HG02678 (cell line): ENCODE results near the gene ACOXL.

Experiments
- ATAC-seq: cut with Tn5 transposase; IDR thresholded peaks from one replicate; pipeline ENCODE4 v1.9.1; 2021; ENCODE audit warnings: mild to moderate bottlenecking, moderate library complexity; ENCODE audit not compliant: unreplicated experiment

ACOXL gene

DNA sequence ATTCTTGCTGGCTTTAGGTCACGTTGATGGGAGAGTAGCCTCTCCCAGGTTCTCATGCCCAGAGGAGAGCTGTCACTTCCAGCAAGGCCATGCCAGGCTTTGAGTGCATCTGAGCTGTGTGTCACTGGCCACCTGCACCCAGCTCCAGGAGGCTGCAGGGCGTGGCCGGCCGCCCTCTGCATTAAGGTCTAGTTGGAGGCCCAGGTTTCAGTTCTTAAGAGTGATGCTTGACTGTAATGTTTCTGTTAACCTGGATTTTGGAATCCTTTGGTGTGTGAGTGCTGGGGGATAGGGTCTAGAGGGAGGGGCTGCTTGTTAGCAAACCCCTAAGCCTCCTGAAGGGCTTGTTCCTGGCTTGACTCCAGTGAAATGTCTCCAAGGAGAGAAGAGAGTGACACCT, 140.1 kb downstream of the ACOXL start:
- no peak for ATAC-seq

DNA sequence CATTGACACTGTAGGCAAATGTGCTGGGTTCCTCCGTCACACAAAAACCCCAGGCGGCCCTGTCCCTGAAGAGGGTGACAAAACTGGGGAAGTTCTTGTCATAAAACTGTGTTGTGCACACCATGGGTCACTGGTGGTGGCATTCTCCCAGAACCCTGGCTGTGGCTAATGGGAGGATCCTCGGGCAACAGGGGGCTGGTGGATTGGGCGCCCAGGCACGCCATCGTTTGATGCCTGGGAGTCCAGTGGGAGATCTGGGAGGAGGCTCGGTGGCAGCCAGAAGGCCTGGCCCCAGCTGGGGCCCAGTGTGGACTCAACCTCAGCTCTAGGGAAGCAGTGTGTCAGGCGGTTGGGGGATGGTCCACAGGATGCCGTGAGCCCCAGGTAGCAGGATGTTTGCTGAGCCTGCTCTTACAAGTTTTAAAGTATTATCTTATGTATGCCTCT, 140.7 kb downstream of the ACOXL start:
- no peak for ATAC-seq

DNA sequence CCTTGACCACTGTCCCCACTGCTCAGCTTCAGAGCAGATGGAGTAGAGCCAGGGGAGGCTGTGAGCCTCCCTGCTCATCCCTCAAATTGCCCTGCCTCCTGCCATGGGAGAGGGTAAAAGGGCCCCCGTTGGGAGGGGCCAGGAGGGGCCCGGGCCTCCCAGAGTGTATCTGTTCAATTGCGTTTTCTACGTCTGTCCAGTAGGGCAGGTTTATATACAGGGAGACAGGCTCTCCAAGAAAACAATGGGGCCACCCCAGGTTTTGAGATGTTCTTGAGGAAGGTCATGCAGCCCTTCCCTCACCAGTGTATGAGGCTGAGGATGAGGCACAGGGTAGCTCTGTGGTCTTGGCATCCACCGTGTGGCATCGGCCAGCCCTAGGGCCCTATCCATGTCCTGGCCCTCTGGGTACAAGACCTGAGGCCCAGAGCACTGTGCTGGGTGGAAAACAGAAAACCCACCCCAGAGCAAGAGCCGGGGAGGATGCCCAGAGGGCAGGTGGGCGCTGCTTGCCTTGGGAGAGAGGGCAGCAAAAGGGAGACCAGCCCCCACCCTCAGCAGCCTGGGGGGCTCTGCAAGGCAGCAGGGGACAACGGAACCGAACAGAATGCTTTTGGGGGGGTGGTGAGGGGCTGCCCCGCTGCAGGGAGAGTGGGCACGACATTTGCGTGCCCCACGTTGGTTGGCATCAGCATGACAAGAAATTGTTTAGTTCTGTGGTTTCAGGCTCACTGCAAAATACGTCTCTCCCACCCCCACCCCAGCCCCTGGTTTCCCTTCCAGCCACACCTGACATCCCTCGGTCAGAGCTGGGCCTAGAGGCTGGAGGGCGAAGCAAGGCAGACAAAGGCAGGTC, 141.5 kb downstream of the ACOXL start:
- no peak for ATAC-seq

DNA sequence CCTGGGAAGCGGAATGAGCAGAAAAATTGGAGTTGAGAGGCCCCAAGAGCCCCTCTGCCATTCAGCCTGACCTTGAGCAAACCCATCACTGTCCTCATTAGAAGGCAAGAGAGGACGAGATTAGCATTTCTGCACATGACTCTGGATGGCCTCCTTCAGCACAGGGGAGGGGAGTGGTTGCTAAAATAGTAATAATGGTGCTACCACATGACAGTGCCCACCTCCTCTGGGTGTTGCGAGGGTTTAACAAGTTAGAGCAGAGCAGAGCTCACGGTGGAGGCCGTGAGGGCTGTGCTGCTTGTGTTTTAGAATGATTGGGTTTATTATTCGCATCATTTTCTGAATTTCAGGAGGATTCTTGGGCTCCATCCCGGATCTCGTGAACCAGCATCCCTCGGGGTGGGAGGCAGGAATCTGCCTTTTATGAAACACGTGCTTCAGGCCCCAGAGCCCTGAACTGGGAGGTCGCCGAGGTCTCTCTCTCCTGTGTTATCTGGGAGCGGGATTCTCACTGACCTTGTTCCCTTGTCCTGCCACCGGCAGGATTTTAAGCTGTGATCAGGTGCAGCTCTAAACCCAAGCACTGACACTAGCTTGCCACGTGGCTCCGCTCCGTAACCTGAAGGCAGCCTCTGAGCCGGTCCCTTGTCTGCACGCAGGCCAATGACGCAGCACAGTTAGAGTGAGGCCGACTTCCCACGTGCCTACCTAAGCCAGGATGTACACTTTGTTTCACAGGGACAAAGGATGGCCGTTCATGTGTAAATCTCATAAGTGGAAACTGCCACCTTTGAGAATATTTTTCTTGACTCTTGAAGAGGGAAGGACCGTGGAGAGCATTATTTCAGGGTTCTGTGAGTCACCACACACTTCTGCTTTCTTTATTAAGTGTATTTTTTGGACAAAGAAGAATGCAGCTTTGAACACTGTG, 142.3 kb downstream of the ACOXL start:
- no peak for ATAC-seq

DNA sequence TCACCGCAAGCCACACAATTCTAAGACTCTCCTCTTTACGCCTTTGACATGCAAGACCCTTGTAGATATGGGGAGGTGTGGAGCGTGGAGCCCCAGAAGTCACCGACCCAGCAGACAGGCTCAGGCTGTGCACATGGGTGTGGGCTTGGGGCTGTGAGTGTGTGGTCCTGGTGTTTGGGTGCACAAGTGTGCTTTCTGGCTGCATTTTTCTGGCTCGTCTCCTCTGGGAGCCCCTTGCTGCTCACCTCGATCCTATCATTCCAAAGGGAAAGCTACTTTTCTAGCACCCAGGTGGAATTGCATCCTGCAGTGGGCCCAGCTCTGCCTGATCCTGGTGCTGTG, 143.0 kb downstream of the ACOXL start:
- ATAC-seq, result no peak

DNA sequence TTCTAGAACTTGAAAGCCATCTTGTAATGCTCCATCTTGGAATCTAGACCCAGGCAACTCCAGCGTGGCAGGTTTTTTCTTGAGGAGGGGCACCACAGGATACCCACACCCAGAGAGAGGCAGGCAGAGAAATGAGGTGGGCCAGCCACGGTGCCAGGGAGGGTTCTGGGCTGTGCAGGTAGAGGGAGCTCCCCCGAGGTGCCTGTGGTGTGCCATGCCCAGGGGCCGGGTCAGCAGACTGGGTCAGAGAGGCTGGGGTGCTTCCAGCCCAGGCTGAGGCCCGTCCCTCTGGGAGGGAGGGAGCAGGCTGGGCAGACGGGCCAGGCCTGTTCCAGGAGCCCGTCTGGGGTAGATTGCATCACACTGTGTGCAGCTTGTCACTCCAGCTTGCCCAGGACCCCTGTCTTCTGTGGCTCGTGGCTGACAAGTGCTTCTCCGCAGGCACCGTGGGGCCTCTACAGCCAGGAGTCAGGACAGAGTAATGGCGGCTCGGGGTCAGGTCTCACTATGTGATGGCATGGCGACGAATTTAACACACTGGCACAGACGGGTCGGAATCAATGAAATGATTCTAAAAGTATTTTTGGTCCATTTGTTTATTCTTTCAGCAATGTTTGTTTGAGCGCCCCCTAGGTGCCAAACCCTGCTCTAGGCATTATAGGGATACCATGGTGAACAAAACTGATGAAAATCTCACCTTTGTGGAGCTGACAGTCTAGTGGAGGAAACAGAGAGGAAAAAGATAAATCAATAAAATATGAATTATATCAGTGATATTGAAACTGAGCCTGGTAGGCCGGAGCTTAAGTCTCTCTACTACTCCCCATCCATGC, 144.0 kb downstream of the ACOXL start:
- ATAC-seq, result no peak

DNA sequence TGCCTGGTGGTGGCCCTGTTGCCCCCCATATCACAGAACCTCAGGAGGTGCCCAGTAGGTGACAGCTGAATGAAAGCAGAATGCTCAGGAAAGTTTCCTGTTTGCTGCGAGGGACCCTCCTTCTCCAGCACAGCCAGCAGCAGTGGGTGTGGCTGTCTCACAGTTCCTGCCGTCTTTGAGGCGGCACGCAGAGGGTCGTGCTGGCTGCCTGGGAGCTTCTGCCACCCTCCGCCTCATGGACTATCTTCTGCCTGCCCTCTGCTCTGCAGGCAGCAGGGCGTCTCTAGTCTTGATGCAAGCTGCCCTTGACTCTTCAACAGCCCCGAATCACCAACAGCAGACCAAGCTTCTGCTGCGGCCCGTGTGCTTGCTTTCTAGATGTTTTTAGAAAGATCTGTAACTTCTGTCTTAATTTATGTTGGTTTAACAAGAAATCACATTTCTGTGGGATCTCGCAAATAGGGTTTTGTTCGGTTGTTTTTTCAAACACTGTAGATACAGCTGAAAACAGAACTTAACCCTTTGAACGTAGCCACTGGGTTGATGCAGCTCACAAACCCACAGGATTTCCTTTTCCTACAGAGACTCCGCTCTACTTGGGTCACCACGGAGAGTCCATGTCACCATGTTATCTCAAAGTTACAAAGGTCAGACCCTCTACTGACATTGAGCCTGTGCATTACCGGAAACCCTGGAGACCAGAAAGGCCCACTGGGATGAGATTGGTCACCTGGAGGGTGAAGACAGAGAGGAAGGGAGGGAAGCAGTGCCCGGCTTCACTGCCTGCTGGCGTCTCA, 144.9 kb downstream of the ACOXL start:
- no peak for ATAC-seq

DNA sequence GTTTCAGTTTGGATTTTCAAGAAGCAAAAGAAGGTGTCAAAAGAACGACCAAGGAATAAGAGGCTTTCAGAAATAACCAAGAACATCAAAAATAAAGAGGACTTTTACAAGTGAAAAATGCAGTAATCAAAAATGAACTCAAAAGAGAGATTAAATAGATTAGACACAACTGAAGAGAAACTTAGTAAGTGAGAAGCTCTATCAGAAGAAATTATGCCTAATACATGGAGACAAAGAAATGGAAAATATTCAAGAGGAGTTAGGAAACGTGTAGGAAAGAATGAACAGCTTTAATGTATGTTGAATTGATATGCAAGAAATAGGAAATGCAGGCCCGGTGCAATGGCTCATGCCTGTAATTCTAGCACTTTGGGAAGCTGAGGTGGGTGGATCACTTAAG, 145.8 kb downstream of the ACOXL start:
- ATAC-seq, result no peak

DNA sequence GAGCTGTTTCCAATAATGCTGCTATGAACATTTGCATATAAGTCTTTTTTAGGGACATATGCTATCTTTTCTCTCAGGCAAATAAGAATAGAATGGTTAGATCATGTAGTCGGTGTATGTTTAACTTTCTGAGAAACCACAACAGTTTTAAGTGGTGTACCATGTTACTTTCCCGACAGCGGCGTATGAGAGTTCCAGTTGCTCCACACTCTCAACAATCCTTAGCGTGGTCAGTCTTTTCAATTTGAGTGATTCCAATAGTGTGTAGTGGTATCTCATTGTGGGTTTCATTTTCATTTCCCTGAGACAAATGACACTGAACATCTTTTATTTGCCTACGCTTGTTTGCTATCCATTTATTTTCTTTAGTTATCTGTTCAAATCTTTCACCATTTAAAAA, 149.5 kb downstream of the ACOXL start:
- ATAC-seq, result no peak

DNA sequence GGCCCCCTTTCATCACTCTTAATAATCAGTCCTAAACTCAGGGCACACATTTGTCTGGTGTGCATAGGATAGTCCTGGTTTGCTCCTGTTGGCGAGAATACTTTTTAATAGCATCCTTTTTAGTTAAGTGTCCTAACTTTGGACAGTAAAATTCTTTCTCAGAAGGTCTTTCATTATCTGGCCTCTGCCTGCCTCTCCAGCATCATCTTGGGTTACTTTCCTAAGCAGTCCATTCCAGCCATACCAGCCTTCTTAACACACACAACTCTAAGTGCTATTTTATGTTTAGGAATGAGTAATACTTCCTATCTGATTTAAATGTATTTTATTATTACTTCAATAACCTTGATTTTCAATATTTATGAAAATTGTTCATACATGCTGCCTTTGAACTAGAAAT, 151.0 kb downstream of the ACOXL start:
- no peak for ATAC-seq

DNA sequence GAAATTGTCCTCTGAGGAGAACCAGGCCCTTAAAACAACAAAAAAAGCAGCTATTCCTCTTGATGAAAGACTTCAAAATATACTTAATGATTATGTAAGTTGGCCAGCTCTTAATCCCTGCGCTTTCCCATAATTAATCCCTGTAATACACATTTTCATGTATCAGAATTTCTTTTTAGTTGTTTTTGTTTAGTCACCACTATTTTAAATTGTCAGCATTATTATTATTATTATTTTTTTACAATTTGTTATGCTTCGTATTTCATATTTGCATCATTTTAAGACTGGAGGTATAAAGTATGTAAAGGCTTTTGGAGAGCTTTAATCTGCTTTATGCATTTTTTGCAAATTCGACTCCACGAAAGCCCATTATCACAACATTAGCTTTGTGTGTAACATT, 152.9 kb downstream of the ACOXL start:
- ATAC-seq, result no peak

DNA sequence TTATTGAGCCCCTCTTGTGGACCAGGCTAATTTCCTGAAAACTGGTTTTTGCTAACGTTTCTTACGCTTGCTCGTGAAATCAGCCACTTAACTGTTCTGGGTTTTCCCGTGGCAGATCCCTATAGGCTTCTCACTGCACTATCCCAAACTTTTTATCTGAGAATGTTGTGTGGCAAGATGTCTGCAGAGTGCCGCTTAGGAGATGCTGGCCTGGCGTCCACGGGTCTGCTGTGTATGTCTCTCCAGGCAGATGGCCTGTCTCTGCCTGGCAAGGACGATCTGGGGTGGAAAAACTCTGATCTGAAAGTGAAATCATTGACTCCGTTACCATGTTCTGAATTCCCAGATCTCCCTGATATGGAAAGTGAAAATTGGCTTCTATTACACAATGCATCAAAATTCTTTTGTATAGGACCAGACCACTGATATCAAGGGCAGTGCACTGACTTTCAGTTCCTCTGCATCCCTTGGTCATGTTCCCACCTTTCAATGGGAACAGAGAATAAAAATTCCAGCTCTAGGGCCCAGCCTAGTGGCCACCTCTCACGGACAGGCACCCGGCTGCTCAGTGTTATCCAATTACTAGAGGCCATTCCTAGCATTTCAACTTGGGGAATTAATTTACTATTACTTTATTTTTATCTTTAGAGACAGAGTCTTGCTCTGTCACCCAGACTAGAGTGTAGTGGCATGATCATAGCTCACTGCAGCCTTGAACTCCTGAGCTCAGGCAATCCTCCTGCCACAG, 154.6 kb downstream of the ACOXL start:
- ATAC-seq, result no peak

DNA sequence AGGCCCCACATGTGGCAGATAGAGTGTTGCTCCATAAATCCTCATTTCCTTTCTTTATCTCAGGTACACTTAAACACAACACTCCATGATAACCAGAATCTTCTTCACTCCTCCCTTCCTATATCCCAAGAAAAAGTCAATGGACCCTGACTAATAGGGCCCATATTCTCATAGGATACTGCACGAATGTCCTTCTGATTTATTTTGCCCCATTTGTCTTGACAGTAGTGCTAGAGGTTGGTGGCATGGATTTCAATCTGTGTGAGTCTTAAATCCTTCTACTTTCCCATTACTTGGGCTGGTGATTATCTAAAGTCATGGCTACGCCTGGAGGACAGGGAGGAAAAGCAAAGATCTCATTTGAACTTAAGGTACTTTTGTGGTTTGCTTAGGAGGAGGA, 156.0 kb downstream of the ACOXL start:
- no peak for ATAC-seq

DNA sequence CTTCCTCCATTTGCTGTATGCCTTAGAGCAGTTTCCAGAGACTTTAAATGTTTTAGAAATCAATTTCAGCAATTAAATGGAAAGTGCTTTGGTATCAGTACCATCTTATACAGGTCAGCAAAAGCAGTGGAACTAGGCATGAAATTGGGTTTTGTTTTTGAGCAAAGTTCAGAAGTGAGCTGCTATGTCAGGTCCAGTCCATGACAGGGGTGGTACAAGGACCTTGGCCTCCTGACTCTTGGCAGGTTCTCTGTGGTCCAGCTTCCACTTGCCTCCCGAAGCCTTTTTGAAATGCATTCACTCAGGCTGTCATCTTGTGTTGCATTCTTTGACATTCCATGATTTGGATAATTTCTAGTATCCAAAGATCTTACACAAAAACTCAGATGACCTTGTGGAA, 159.3 kb downstream of the ACOXL start:
- no peak for ATAC-seq

DNA sequence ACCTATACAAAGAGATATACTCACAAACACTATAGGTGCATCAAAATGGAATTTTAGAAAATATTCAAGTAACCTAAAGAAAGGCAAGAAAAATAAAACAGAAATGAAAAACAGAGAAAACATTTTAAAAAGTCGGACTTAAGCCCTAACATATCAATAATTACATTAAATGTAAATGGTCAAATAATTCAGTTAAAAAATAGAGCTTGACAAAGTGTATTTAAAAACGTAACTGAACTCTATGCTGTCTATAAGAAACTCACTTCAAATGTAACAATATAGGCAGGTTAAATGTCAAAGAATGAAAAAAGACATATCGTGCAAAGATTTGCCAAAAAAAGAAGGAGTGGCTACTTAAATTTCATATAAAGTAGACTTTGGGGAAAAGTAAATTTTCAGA, 163.9 kb downstream of the ACOXL start:
- no peak for ATAC-seq

DNA sequence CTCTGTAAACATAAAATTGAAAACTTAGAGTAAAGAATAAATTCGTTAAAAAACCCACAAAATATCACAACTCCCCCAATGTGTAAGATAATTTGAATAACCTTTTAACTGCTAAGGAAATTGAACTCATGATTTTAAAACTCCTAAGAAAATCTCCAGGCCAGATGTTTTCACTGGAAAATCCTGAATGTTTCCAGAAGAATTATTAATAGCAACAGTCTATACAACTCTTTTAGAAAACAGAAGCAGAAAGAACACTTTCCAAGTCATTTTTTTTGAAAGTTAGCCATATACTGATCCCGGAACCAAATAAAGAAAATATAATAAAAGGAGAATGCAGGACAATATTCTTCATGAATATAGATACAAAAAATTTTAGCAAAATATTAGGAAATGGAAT, 165.6 kb downstream of the ACOXL start:
- ATAC-seq, result no peak

DNA sequence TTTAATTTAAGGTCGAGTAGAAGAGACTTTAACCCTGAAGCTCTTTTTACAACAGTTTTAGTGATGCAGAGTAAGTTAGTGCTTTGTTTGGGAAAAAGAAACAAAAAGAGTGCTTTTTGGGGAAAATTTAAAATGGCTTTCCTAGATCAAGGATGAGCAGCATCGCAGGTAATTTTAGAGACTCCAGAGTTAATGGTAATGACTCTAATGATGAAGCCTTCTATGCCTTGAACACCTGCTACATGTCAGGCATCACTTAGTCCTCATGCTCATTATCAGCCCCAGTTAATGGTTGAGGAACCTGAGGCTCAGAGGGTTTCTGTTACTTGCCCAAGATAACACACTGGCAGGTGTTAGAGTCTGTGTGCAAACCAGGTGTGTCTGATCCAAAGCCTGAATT, 167.8 kb downstream of the ACOXL start:
- ATAC-seq, result no peak

DNA sequence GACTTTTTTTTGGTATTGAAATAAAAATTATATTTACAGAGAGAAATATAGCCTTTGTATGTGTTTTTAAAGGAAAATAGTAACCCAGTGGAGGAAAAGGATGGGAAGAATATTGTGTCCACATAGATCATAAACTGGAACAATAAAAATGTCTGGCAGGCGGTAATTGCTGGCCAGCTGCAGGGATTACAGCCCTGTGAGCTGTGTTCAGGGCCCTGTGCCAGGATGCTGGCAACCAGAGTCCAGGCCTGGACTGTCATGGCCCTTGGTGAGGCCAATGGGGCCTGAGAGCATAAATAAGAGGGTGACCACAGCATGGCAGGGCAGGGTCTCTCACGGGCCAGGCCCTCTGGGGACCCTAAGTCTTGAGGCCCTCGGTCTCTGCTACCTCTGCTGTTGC, 171.2 kb downstream of the ACOXL start:
- no peak for ATAC-seq

DNA sequence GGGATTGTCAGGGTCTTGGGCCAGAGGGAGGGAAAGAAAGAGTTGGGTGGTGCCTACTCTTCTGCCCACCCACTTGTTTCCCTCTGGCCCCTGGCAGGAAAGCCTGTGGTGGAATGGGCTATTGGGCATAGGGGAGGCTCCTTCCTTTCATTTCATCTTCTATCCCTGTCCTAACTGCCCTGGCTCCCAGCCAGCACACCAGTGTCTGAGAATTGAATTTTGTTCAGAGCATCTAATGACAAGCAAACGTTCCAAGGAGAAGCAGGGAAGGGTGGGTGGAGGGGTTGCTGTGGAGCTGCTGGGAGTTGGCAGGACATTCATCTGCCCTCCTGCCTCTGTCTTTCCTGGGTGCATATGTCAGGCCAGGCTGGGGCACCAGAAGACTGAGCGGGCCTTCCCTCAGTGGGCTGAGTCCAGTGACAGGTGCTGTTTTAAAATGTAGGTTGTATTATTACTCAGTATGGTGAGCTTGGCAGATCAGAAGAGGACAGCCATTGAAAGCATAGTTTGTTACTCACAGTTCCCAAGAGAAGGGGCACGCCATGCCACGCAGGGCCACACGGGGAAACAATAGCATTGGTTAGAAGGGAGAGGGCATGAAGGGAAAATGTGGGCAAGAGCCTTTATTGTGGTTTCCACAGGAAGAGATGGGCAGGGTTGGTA, 171.9 kb downstream of the ACOXL start:
- ATAC-seq, result no peak
